Stimulated activated CD8-positive, alpha-beta memory T cell treated with anti-CD3 and anti-CD28 coated beads, Interleukin-4, amount 100 ng/mL, for 4 hours (primary cell): ENCODE data around the gene TELO2.

Source experiments
- DNase-seq, 2 donors: peaks; one replicate each; pipeline ENCODE4 v3.0.0-alpha.2; 2020; ENCODE audit warnings: low read depth in 2 of 2, low spot score in 1 of 2

TELO2 gene

DNA sequence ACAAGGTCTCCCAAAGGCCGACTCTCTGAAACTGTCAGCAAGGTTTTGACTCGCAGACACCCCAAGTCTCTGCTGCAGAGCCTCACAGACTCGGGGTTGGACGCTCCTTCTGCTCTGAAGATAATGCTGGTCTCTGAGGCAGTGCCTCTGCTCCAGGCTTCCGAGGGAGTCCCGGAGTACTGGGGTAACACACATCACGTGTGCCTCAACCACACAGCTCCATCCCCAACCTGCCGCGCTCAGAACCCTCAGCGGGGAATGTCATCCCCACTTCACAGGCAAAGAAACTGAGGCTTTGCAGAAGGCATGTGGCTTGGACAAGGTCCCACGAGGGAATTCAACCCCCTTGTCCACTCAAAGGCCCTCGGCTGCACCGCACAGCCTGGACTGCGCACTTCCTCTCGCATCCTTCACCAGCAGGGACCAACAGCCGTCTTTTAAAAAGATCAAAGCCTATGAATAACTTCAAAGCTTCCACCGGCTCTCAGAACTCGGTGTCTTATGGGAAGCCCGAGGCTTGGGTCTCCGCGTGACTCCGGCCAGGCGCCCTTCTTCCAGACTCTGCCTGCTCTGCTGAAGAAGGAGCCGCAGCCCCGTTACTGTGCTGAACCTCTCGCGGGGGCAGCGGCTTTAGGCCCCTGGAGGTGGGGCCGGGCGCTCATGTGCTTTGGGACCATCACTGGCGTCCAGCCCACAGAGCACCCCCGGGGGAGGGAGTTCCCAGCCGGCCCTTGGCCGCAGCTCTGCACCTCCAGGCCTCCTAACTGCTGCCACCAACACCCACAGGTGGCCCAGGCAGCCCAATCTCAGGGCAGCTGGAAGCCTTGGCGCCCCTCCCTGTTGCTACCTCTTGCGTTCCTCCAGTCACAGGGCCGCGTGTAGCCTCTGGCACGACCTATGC is 42.5 kb downstream of the TELO2 start:
- DNase-seq, result no peak

DNA sequence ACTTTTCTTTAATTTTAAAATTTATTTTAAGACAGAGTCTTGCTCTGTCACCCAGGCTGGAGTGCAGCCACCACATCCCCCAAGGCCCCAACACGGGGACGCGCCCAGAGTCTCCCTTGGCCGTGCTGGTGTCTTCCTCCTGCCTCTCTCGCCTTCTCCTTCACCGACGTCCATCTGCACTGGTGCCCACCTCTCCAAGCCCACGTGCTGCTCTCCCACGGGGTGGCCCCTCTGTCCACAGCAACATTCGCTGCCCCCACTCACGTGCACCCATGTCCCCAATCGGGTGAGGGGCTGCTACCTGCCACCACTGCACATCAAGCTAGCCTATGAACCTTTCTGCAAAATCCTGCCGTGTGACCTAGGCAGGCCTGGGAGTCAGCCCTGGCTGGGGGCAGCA is 43.4 kb downstream of the TELO2 start:
- no peak for DNase-seq

DNA sequence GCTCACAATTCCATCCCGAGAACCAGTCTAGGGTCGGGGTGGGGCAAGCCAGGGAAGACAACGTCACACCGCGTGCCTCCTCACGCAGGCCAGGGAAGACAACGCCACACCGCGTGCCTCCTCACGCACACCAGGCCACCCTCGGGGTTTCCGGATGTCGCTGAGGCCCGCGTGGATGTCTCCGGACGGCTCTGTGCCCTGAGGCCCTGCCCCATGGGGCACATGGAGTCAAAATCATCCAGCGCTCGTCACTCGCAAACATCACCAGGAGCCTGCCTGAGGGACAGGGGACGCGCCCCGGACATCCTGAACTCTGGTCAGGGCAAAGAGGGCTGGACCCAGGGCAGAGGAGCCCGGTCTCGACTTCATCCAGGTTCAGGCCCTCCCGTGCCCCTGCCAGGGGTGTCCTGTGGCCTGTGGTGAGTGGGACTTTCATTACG is 44.0 kb downstream of the TELO2 start:
- no peak for DNase-seq

DNA sequence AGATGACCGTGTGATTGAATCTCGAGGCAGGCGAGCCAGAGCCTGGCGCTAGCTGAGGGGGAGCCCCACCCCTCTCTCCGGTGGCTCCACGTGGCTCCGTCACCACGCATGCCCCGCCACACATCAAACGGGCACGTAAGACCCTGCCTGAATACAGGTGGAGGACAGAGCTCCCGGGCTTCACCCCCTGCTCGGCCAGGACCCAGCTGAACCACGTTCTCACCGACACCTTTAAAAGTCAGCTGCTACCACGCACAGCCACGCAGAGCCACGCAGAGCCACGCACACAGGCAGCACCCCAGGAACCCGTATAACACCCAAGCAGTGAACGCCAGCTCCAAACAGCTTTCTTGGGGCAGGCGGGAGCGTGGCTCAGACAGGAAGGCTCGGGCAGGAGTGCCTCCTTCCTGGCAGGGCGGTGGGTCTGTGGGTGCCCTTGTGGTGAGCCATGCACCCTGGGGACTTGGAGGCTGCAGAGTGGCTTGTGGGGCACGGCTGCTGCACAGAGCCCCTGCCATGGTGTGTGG is 44.7 kb downstream of the TELO2 start:
- DNase-seq, result no peak

DNA sequence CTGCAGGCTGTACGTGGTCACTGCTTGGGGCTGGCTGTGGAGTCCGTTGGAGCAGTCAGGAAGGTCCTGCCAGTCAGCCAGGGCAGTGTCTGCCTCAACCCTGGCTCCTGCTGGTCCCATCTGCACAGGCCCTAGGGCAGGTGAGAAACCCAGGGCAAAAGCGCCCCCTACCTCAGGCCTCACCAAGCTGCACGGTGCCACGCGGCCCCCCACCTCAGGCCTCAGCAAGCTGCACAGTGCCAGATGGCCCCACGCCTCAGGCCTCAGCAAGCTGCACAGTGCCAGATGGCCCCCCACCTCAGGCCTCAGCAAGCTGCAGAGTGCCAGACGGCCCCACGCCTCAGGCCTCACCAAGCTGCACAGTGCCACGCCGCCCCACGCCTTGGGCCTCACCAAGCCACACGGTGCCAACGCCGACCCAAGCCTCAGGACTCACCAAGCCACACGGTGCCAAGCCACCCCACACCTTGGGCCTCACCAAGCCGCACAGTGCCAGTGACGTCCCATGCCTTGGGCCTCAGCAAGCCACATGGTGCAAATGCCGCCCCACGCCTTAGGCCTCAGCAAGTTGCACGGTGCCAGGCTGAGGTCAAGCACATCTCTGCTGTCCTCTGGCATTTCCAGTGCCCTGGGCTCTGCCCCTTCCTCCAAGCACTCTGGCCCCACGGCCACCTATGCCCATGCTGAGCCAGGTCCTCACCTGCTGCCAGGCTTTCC is 45.8 kb downstream of the TELO2 start:
- no peak for DNase-seq

DNA sequence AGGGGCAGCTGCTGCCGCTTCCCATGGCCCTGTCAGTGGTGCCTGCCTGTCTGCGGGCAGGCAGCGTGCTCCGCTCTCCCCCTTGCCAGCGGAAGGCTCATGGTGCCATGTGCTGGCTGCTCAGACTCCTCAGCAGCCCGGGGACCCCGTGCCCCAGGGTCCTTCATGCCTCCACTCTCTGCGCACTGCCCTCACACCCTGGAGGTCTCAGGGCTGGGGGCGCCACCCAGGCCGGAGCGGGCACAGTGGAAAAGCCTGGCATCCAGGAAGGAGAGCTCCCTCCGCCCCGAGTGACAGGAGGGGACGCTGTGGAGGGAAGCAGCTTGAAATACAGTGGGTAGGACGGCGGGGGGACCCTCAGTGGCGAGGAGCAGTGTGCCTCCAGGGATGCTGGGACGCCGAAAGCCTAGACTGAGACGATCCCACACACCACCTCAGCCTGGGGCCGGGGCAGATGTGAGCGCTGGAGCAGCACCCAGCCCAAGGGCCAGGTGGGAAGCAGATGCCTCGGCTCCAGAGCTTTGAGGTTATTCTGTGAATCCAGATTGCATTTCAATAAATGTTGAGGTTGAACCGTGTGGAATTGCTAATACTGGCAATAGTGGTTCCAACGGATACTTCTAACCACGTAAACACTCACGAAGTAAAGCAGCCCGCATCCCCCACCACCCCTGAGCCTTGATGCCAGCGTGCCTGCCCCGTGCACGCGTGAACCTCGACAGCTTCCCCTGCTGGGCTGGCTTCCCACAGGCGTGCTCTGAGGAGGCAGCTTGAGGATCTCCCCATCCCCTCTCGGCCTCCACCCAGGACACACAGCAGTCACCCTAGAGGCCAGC is 46.8 kb downstream of the TELO2 start:
- no peak for DNase-seq

DNA sequence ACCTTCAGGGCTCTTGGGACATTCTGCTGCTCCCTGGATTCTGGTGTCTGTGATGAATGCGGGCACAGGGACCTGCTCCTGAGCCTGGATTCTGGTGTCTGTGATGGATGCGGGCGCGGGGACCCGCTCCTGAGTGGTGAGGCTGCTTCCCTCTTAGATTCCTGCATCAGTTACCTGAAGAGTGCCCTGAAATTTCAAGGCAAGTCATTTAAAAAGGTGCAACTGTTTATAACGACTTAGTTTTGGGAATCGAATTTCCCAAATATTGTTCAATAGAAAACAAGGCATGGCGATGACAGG is 47.3 kb downstream of the TELO2 start:
- no peak for DNase-seq

DNA sequence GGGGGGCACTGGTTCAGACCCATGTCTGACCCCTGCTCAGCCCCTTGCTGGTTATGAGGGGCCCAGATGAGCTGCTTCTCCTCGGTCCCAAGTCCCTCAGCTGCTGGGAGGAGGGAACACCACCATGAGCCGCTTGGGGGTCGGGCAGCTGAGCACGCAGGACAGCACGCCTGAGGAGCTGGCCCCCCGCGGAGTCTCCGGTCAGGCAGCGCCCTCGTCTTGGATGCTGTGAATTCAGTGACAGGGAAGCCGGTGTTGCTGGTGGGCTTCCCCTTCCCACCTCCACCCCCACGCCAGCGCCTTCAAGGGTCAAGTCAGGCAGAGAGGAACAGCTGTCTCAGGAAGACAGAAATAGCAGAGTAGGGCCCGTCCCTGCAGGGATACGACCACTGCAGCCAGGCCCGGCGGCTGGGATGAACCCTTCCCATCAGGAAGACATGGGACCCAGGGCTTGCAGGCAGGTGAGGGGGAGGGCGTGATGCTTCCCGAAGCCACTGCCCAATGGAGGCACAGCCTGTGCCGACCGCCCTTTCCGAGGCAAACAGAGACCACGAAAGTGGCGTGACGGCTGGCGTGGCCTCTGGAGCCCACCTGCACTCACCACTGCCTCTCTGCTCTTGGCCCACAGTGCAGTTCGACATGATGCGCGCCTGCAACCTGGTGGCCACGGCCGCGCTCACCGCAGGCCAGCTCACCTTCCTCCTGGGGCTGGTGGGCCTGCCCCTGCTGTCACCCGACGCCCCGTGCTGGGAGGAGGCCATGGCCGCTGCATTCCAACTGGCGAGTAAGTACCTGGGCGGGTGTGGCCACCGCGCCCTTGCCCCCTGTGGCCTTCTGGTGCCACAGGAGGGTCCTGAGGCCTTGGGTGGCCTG is 48.4 kb downstream of the TELO2 start:
- no peak for DNase-seq

DNA sequence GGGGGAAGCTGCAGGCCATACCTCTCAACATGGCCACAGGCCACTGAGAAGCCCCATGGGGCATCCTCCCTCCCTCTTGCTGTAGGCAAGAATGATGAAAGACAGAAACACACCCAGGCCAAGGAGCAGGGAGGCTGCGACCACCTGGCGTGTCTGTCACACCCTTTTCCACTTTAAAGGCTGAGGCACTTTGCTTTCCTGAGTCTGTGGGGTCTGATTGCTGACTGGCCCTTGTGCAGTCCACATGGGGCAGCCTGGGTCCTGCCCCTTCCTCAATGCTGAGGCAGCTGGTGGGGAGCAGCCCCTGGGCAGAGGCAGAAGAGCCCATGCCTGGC is 49.0 kb downstream of the TELO2 start:
- DNase-seq, result no peak

DNA sequence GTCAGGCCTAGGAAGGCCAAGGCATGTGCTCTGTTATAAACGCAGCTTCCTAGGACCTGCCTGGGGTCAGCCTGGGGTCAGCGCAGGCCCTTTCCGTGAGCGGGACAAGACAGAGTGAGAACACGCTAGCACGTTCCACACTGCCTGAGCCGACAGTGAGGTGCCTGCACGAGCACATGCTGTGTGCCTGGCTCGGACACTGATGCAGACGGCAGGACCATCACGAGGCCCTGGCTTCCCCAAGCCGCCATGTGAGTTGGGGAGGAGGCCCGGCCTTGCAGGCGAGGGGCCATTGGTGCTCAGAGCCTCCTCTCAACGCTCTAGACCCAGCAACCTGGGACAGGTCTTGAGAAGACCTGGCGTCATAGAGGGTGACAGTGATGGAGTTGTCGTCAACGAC is 49.4 kb downstream of the TELO2 start:
- DNase-seq, result no peak

DNA sequence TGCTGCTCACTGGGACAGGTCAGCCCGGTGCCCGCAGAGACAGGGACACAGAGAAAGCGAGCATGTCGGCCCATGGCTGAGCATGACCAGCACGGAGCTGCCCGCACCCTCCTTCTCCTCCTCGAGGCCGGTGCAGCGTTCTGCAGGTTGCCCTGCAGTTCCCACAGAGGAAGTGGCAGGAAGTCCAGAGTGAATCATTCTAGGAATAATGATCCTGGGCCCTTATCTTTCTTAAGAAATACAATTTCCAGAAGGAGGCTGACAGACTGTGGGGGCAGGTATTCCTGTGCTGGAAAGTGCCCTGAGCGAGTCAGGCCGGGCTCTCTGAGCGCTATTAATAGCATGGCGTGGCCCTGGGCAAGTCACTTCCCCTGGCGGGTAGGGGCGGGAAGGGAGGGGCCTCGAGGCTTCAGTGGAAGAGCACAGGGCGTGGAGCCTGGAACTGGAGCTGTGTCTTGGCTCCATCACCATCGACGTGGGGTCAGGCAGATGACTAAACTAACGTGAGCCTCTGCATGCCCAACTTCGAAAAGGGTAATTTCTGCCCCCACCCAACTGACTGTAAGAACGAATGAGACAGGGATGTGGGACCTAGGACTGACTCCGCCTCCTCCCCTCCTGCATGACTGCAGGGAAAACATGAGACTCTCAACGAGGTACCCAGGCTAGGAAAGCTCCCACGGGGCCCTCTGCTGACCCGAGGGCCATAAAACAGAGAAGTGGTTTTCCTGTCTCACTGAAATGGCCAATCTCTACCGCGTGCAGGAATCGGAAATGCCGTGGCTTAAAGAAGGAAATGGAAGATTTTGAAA is 50.1 kb downstream of the TELO2 start:
- peak; percentile 20 to 38 for DNase-seq

DNA sequence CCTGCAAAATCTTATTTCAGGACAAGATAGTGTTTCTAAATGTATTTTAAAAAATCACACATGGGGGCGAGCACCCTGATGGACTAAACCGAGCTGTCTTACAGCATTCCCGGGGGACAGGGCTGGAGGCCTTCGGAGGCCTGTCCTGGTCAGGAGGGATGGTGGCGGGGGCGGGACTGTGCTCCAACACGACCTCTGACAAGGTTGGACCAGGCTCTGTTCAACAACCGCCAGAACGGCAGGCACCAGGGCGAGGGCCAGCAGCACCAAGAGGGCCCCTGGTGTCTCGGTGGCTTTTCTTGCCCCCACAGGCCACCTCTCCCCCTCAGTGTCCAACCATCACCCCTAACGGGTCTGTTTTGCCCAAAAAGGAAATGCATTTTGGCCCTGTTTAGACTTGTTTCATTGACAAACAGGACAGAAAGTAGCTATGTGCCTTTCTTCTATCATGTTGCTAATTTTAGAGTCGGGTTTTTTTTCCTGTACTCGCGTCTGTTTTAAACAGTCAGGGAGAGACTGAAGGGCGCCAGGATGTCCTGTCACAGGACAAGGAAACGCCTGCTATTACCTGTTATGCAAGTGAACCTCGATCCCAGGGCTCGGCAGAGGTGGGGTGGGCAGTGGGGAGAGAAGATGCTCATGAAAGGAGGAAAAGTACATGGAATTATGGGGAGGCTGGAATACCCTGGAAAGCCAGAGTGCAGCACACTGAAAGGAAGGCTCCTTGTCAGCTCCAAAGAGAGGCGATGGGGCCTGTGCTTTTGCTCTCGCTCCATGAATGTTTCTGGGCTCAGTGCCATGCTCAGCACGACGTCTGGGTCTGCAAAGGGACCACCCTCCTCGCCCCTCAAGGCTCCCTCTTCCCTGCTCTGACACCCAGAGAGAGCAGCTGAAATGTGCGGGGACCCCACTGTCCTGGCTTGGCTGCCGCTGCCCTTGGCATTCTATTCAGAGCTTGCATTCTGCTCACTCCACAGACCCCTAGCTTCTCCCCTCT is 52.2 kb downstream of the TELO2 start:
- no peak for DNase-seq

DNA sequence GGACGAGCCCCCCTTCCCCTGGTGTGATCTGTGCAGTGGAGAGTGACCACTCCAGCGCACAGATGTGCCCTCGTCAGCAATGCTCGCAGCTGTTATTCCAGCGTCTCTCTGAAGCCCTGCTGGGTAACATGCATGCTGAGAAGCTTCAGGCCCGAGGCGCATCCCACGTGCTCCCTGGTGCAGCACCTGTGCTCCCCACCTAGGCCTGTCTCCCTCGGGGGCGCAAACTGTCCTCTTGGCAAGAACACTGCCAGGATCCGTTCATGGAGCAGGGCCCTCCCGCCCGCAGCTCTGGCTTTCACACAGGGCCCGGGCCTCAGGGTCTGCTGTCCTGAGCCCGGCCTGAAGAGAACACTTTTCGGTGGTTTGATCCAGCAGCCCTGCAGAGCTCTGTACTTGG is 53.3 kb downstream of the TELO2 start:
- DNase-seq, result no peak

DNA sequence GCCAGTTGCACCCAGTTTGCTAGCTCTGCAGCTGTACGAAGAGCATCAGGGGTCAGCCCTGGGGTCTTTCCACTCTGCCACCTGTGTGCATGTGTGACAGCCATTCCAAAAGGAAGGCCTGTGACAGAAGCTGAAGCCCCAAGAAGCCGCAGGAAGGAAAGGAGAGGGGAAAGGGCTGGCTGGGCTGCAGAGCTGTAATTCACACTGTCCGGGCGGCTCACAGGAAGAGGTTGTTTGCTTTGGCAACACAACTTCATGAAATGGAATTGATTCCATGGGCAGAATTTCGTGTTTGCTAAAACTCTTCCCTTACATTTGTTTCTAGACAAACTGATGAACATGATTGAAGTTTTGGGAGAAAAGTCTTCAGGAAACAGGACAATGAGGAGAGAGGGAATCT is 55.1 kb downstream of the TELO2 start:
- DNase-seq, result no peak

DNA sequence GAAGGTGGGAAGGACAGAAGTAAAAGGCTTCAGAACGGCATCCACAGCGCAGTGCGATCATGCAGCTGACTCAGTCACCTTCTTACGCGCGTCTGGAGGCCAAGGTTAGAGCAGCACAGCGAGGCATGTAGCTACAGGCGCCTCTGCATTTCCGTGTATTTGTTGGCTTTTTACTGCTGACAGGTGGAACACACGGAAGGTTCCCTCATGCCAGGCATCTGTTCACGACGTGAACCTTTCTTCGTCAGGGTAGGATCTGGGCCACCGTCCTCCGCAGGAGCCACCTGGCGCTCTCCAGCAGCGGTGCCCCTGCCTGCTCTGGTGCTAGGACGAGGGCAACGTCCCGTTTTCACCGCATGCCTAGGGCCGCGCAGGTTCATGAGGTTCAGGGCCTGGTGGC is 55.6 kb downstream of the TELO2 start:
- DNase-seq, result no peak

DNA sequence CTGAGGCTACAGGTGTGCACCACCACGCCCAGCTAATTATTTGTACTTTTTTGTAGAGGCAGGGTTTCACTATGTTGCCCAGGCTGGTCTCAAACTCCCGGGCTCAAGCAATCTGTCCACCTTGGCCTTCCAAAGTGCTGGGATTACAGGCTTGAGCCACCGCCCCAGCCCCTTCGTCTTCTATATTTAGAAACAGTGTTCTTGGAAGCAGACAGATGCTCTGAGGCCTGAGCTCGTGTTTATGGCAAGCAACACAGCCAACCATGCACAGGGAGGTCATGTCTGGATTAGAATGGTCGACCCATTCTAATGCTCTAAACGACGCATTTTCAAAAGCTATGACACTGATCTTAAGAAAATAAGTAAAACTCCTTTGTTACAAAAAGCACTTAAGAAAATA is 56.9 kb downstream of the TELO2 start:
- no peak for DNase-seq

DNA sequence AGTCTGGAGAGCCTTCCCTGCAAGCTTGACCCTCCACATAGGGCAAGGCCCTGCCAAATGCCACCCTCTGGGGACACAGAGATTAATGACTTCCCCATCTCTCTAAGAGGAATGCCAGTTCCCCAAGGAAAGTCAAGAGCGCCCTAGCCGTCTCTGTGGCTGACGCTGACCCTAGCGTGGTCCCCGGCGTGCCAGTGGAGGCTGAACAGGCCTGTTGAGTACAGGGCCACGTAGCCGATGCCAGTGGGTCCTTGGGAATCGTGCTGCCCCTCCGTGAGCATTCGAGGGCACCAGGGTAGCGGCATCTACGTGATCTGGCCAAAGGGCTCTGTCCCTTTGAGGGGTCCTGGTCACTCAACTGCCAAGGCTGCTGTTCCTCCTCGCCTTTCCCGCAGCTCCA is 57.5 kb downstream of the TELO2 start:
- no peak for DNase-seq

DNA sequence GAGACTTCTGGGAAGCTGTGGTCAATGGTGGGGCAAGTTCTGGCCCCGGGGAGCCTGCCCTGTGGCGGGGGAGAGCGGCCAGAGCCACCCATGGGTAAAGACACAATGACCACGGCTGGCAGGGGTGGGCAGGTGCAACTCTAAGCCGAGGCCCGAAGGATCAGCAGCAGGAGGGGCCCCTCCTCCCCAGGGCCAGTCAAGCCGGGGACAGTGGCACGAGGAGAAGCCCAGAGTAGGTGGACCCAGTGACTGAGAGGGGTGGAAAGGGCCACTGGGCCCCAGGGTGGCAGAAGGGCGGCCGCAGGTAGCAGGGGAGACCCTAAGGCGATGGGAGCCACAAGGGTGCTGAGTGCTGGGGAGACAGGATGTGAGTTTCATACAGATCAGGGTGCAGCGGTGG is 58.0 kb downstream of the TELO2 start:
- no peak for DNase-seq

DNA sequence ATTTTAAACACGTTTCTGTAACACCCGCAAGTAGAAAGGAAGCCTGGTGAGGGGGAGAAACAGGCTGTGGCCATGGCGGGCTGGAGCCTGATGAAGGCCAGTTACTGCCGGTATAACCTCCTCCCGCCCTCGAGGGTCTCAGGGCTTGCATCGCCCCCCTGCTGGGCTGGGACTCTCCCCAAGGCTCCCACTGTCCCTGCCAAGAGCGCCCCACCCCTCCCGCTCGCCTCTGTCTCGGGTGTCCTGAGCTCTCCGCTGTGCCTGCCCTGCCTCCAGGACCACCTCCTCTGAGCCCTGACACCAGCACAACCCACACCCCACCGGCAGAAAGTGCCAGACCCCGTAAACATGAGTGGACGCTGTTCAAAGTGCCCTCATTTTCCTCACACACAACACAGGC is 59.0 kb downstream of the TELO2 start:
- DNase-seq, result no peak
